Measurements from ENCODE around the gene RCSD1.
A peak's percentile ranks its signal among the peaks of the same experiment; 100 is the strongest.

Gene RCSD1

DNA sequence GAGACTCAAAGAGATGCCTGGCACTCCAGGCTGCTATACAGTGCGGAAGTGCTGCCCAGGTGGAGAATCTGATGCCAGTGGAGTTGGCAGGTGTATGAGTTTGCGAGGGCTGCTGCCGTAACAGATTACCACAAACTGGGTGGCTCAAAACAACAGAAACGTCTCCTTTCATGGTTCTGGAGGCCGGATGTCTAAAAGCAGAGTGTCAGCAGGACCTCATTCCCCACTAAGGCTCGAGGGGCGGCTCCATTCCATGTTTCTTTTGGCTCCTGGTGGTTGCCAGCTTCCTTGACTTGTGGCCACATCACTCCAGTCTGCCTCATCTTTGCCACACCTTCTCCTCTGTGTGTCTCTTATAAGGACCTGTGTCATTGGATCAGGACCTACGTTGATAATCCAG is 10.0 kb downstream of the RCSD1 start:
- FAIRE-seq (no peak), DNase-seq (ENCODE audit: insufficient read length, low spot score) (no peak)

DNA sequence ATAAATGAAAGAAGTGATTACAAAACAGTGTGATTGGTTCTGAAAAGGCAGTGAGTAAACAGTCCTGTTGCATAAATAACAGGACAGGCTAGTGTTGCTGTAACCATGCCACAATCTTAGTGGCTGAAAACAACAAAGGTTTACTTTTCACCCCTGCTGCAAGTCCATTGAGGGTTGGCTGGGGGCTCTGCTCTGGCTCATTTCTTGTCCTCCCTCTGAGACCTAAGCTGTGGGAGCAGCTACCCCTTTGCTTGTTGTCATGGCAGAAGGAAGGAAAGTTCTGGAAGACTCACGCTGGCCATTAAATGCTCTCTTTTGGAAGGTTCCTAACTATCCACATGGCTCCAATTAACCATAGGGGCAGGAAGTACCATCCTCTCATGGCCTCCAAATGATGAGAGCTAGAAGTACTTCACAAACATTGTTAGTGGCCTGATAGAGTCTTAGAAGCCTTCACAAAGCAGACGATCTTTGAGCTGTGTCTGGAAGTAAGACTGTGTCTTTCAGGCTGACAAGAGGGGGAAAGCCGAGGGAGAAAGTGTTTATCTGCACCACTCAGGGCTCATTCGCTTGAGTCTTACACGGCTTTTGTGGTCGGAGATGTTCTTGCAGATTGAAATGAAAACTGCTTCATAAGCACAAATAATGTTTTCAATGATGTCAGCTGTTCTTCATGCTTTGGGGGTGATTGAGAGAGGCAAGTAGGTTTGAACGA is 11.9 kb downstream of the RCSD1 start:
- no peak for FAIRE-seq
- DNase-seq (ENCODE audit: insufficient read length, low spot score) = no peak

DNA sequence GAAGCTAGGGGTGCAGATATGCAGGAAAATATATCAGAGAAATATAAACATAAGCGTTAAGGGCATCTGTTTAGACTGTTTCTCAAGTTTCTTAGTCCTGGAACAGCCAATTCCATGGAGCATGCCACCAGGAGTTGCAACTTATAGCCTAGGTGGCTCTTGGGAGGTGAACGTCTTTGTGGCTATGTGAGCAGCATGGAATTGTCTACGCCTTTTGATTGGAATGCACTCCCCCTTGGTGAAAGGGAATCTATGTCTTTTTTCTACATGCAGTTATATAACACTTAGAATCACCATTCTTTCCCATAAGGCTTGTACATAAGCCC is 12.4 kb downstream of the RCSD1 start:
- DNase-seq (ENCODE audit: insufficient read length, low spot score) = no peak
- FAIRE-seq = no peak

DNA sequence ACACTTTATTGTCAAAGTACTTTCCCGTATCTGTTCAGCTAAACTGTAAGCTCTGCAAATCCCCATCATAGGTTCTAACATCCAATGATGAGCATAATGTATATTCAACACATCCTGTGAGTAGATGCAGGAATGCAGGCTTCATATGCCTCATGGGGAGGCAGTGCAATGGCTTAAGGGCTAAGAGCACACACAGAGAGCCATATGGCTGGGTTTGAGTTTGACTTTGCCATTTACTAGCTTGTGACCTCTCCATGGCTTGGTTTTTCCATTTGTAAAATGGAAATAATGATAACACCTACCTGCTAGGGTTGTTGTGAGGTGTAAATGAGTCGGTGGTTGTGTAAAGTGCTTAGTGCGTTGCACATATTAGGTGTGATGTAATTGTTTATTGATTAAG is 13.4 kb downstream of the RCSD1 start:
- no peak for FAIRE-seq
- DNase-seq (ENCODE audit: insufficient read length, low spot score) = no peak

DNA sequence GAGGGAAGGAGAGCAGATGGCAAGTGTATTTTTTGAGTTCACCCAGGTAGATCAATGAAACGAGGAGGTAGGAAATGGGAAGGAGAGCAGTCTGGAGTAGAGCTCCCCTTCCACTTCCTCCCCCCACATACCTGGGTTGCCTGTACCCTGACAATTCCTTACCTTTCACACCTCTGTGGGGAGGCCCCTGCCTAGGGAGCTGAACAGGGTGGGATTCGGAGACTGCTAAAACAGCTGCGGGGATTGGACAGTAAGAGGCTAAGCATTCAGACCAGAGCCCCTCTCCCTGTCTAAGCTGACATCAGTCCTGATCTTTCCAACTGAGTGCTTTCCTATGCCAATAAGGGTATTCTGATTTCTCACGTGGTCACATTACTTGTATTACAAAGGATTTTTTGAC is 14.5 kb downstream of the RCSD1 start:
- FAIRE-seq (no peak), DNase-seq (ENCODE audit: insufficient read length, low spot score) (no peak)

DNA sequence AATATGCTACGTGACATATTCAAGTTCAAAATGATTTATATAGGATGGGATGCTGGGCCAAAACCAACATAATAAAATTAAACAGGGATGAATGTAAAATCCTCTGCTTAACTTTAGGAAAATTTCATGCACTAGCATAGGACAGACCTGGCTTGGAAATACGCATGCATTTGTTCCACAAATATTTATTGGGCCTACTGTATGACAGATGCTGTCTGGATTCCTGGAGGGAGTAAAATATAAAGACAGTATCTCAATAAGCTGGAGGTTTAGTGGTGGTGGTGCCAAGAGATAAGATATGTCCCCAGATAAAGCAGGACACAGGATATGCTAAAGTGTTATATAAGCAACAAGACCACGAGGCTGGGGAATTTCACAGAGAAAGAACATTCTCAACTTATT is 15.1 kb downstream of the RCSD1 start:
- no peak for FAIRE-seq

DNA sequence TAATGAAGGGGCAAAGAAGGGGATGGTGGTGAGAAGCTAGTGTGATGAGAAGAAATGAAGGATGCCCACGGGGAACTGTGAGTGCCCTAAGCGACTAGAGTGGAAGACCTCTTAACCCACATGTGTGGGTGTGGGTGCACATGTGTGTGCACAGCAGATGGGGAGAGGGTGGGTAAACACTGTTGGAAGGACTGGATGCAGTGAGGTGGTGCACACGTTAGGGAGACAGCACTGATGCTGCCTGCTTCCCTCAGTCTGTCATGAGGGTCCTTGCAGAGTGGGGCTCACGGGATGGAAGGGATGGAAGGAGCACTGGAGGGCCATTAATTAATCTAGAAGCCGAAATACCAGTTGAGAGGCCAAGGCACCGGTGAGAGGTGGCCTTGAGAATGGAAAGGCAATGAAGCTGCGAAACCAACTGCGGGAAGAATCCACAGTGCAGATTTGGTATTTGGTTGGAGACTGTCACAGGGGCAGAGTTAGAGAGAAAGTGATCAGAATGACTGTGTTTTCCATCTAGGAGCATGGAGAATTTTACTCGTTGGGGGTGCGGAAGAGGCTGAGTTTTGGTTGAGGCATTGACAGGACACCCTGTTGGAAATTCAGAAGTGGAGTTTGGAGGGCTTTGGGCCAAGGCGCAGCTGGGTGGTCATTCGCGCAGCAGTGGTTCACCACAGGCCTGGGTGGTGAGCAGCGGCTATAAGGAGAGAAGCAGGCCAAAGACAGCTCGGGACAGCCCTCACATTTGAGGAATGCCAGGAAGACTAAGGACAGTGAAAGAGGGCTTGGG is 15.8 kb downstream of the RCSD1 start:
- DNase-seq (ENCODE audit: insufficient read length, low spot score) = no peak
- no peak for FAIRE-seq

More for the DNA sequence above, 15.1 kb downstream of the RCSD1 start:
- DNase-seq (ENCODE audit: insufficient read length, low spot score) = no peak

DNA sequence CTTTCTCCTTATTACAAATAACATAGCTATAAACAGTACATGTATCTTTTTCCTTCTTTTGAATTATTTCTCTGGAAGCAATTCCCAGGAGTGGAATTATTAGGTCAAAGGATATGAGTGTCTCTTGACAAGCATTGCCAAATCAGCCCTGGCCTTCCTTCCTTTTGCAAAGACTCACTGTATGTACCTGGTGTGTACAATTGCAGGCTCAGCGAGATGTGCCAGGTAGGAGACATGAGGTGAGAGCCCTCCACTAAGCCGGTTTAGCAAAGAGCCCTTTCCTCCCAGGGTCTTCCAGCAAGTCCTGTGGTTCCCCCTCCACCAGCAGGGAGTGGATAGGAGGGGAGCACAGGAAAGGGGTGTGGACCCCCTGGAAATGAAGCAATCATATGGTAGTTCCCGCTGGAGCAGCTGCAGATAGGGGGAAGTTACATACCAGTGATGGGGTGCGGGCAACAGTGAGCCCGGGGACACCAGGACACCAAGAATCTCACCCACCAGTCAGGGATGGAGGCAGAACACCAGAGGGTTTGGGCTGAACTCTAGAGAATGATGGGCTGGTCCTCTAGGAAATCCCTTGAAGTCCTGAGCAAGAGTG is 18.3 kb downstream of the RCSD1 start:
- FAIRE-seq = no peak
- DNase-seq (ENCODE audit: insufficient read length, low spot score) = no peak

DNA sequence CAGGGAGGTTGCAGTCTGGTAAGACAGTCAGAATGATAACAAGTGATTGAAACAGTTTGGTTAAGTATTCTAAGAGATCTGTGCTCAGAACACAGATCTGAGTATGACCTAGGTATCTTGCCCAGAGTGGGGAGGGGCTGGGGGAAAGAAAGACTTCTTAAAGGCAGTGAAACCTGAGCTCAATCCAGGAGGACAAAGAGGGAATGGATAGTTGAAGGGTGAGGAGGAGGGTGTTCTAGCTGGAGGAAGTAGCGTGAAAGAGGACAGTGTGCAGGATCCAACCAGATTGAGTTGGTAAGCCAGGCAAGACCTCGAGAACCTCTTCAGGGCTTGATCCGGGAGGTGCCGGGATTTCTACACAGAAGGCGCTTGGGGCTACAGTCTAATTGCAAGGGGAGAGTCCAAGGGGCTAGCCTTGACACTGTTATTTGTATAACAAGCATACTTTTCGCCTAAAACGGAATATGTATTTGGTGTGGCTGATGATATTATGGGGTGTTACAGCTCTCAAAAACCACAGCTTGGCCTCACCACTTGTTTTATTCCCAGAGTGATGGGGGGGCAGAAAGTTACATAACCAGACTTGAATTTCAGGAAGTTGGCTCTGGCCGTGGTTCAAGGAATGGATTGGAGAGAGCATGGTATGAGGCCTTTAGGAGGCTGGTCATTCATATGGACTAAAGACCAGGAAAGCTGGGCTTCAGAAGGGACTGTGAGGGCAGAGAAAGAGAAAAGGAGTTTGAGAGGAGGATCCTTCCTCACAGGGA is 19.1 kb downstream of the RCSD1 start:
- no peak for DNase-seq (ENCODE audit: insufficient read length, low spot score)
- FAIRE-seq = no peak

DNA sequence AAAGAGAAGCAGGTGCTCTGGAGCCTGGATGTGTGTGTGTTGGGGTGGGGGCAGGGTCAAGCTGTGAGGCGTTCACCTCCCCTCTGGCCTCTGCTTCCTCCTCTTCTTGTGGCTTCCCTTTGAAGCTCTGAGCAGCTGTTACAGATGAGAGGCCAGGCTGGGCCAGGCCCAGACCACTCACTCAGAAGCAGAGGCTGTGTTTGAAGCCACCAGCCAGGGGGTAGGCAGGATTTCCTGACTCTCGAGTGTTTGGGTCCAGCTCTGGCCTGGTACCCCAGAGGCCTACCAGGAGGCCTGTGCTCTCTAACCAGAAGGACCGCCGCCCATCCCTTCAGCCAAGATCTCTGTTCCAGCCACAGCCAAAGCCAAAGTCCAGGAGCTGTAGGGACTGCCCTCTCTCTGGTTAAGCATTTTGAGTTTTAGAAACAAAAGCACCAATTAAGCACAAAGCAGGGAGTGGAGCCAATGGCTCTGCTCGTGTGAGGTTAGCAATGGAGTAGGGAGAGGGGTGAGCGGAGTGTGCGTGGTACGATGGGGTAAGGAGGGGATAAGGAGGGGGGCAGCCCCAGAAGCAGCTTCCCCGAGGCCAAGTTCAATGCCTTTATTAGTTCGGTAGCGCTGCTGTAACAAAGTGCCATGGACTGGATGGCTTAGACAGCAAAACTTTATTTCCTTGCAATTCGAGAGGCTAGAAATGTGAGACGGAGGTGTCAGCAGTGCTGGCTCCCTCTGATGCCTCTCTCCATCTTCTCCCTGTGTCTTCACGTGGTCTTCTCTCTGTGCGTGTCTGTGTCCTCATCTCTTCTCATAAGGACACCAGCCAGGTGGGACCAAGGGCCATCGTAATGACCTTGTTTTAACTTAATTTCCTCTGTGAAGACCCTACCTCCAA is 20.5 kb downstream of the RCSD1 start:
- DNase-seq (ENCODE audit: insufficient read length, low spot score) = no peak
- no peak for FAIRE-seq

DNA sequence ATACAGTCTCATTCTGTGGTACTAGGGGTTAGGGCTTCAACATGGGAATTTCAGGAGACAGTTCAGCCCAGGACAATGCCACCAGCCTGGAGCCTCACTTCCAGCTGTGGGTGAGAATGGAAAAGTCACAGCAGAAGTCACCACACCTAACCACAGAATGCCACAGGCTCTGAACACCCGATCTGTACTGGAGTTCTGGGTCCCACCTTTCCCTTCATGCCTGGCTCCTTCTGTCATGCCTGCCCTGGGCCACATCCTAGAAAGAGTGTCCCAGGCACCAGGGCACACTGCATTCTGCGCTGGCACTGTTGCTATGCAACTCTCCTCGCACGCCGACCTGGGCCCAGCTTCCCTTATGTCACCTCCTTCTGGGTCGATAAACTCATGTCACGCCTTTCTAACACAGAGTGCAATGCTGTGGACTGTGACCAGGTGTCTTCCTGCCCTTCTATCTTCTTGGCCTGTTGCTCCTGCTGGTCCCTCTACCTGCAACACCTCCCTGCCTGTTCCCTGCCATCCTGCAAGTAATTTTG is 21.2 kb downstream of the RCSD1 start:
- FAIRE-seq (no peak), DNase-seq (ENCODE audit: insufficient read length, low spot score) (no peak)

DNA sequence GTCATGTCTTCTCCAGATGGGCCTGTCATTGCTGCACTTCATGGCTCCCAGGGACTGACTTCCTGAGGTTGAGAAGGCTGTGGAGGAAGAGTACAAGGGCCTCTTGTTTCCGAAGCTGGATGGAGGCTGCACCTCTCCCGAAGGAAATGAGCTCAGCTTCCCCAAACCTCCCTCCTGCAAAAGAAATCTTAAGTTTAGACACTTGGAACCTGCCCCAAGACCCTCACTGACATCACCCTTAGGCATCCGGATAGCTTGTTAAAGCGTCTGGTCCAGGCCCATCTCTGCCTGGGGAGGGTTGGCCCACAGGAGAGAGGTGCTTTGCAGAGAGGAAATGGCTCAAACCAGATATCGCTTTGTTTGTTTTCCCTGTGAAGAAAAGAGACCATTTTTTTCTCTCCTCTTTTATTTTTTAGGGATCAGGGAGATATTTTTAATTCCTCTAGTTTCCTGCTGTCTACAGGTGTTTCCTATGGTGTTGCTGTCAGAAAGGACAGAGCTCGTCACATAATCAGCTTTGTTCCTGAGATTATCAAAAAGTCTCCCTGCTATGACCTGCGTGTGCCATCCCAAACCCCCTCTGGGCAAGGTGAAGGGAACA is 25.0 kb downstream of the RCSD1 start:
- FAIRE-seq (no peak), DNase-seq (ENCODE audit: insufficient read length, low spot score) (no peak)

DNA sequence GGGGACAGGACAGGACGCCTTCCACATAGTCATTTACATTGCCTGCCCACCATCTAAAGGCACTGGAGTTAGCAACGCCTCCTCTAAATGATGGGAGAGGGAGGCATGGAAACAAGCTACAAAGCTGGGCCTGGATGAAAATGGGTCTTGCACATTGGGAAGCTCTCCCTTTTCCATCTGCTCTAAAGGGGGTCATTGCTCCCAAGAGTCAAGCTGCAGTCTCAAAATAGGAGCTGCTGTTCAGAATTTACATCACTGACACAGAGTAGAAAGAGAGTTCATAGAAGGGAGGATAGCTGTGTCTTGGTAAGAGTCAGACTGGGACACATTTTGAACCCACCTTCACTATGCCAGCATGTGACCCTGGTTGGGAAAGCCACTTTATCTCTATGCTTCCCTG is 26.6 kb downstream of the RCSD1 start:
- DNase-seq (ENCODE audit: insufficient read length, low spot score) (no peak), FAIRE-seq (no peak)

DNA sequence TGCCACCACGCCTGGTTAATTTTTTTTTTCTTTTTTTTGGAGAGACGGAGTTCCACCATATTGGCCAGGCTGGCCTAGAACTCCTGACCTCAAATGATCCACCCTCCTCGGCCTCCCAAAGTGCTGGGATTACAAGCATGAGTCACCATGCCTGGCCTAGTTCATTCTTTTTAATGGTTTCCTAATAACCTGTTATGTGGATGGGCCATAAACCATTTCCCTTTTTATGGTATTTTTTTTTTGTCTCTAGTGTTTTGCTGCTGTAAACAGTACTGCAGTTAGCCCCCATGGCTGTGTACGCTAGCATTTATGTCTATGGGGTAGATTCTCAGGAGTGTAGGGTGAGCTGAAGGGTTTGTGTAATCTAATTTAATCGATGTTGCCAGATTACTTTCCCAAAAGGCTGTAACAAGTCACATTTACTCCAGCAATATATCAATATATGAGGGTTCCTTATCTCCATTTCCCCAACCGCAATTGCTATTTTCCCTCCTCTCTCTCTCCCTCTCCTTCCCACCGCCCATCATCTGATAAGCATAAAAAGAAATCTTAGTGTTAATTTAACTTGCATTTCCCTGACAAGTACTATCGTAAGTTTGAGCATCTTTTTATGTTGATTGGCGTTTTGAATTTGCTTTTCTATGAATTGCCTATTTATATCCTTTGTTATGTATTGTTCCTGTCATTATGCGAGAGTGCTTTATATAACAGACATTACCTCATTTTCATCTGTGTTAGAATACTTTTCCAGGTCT is 28.7 kb downstream of the RCSD1 start:
- no peak for FAIRE-seq
- no peak for DNase-seq (ENCODE audit: insufficient read length, low spot score)

DNA sequence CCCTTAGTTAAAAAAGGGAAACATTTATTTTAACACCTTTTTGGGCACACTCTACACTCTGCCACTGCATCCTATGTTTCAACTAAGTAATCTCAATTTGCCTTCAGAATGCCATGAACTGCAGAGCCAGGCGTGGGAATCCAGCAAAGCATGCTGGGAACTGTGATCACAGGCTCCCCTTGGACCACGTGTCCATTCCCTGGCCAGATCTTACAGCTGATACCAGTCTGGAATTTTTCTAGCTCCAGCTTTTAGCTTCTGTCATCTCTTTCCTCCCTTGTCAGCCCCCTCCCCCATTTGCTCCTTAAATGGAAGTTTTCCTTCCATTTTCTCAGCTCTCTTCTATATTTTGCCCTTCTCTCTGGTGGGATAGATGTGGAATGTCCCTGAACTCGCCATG is 29.4 kb downstream of the RCSD1 start:
- DNase-seq (ENCODE audit: insufficient read length, low spot score) (peak; percentile 34), FAIRE-seq (no peak)

DNA sequence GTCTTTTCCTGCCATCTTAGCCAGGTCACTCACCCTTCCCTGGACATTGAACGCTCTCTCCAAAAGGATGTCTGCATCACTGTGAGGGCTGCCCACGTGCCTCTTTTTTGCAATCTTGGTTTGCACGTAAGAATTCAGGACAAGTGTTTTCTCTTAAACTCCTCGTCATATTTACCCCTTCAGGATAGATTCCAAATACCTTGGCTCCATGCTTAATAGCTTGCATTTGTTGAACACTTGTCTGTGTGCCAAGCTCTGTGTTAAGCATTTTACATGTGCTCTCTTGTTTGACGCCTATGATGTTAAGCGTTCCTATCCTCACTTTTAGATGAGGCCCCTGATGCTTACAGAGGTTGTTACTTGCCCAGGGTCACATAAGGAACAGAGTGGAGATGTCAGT is 29.8 kb downstream of the RCSD1 start:
- DNase-seq (ENCODE audit: insufficient read length, low spot score) = no peak
- no peak for FAIRE-seq

DNA sequence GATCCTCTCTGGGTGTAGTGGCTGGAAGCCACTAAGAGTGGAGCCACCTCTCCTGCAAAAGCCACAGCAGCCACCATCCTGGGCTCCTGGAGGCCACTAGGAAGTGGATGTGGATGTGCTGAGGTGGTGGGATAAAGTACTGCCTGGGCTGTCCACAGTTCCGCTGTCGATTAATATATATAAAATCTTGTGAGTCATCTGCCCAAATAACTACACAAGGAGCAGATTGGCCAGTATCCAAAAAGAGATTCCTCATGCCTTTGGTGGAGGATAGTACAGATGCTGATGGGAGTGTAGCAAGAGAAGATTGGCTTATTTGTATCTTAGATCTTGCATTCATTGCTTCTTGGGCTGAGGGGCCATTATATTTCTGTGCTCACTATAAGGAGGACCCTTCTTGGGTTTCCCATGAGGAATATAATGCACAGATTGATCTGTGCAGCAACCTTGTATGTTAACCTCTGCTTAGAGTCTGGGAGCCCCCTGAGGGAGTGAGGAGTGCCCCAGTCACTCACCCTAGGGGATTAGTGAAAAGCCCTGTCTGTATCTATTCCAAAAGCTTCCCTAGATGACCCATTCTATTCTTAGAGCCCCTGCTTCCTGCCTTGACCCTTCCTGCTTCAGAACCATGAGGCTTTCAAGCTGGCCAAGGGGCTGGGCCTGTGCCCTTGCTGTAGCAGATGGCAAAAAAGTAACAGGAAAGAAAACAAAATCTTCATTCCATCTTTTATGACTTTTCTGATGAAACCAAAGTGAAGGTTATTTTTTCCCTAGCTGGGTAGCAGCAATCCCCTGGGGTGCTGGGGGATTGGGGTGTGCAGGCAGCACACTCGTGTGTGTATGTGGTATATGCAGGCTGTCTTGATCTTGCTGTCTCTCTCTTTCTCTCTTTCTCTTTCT is 31.7 kb downstream of the RCSD1 start:
- FAIRE-seq = no peak

More for the DNA sequence above, 31.7 kb downstream of the RCSD1 start:
- peak; percentile 83 for DNase-seq (ENCODE audit: insufficient read length, low spot score)
